HG02840 (cell line): ENCODE measurements around the gene KCNQ4.
A peak's percentile ranks its signal among the peaks of the same experiment; 100 is the strongest.

ENCODE experiments used
- ATAC-seq: cut with Tn5 transposase; IDR thresholded peaks from one replicate; pipeline ENCODE4 v1.9.1; 2021; ENCODE audit warnings: mild to moderate bottlenecking, moderate library complexity, moderate number of reproducible peaks; ENCODE audit not compliant: unreplicated experiment, low FRiP score

Gene KCNQ4

DNA sequence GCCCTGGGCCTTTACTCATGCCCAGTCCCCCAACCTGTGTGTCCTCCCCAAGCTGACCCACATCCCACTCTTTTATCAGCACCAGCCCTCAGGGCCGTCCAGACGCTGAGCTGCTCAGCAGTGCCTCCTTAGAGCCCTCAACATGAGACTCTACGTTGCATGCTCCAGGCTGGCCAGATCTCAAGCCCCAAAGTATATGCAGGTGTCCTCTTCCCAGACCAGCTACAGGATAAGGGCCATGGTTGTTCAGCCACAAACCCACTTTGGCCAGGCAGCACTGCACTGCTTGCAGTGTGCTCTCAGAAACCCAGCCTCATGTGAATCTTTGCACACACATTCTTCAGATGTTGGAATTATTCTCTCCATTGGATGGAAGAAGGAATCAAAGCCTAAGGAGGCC is 72.5 kb downstream of the KCNQ4 start:
- ATAC-seq = no peak

DNA sequence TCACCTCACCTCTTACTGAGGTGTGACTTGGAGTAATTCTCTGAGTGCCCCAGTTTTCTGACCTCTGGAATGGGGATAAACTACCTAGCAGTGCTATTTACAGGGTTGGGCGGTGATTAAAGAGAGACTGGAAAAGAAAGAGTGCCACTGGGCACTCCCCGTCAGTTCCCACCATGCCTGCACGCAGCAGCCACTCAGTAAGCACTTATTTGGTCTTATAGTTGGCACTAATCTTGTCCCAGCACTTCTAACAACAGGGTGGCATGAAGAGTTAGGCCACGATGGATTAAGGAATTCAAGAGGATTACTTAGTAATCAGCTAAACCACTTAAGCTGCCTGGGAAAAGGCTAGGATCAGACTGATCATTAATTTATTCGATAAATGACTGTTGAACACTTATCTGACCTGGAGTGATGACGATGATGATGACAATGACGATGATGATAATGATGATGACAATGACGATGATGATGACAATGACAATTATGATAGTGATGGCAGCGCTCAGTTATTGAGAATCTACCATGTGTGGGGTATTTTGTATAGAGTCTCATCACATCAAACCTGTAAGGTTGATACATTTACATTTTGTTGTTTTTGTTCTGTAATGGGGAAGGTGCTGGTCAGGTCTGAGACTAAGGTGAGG is 73.2 kb downstream of the KCNQ4 start:
- no peak for ATAC-seq

GRCh38 chr1:40857737-40858136 is 74.2 kb downstream of the KCNQ4 start:
- ATAC-seq = no peak

DNA sequence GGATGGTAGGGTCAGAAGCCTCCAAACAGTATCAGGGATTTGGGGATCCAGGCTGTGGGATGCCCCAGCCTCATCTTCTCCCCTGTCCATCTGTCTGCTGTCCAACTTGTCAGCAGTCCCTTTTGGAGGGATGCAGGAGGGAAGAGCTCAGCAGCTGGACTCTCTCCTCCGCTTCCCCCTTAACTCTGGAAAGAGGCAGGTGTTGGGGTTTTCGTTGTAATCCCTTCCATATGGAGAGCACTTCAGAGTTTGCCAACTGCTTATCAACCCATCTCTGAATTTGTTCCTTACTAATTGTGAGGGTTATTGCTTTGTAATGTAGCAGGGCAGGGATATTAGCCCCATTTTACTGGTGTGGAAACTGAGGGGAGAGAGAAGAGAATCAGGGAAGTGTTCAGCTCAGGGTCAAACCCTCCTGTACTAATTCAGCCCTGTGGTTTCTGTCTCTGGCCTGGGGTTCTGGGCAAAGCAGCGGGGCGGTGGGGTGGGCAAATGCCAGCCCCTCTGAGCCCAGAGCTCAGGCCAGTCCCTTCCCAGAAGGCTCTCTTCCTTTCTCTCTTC is 75.3 kb downstream of the KCNQ4 start:
- ATAC-seq = no peak

DNA sequence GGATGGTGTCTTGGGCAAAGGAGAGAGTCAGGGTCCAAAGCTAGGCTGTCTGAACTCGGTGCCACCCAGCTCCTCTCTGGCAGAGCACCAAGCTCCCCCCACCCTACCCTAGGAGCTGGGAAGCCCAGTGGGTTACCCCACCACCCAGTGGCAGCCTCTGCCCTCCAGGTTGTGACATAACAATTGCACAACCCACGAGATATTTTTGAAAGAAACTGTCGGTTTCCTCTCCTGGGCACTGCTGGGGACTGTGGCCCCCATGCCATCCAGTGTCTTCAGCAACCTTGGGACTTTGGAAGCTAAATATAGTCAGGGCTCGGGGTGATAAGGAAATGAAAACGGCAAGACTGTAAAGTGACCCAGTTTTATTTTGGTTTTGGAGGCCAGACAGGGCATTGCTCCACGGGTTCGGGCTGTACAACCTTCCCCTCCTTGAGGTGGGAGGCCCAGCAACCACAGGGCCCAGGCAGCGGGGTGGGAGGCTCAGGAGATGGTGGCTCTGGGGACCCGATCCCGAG is 77.2 kb downstream of the KCNQ4 start:
- no peak for ATAC-seq

DNA sequence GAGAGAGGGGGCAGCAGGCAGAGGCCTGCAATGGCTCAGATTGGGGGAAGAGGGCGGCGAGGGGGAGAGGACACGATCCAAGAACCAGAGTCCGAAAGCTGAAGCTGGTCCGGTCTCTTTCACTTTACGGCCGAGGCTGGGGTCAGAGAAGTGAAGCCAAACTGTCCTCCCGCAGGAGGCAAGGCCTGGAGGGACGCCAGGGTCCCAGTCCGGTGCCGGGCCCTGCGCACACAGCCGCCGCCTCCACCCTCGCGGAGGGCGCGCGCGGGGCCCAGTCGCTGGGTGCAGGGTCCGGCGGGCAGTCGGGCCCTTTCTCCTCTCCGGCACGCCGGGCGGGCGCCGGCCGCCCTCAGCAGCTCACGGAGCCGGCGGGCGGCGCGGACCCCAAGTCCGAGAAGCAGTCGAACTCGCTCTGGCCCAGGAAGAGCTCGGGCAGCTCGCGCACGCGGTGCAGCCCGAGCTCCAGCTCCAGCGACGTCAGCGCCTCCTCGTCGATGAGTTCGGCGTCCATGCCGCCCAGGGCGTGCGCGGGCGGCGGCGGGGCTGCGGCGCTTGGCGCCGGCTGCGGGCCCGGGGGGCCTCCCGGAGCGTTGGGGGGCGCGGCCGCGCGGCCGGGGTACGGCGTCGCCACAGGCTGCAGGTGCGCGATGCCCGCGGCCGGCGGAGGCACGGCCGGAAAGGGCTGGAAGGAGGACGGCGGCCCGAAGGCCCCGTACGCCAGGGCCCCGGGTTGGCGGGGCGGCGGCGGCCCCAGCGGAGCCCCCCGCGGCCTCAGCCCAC is 77.8 kb downstream of the KCNQ4 start:
- ATAC-seq = no peak

GRCh38 chr1:40862008-40862863 is 78.6 kb downstream of the KCNQ4 start, which contains the start of gene CITED4:
TSS of gene CITED4 (minus strand) at chr1:40862363. CDS start at chr1:40862127, 236 bp downstream.
- ATAC-seq = peak; percentile 89

DNA sequence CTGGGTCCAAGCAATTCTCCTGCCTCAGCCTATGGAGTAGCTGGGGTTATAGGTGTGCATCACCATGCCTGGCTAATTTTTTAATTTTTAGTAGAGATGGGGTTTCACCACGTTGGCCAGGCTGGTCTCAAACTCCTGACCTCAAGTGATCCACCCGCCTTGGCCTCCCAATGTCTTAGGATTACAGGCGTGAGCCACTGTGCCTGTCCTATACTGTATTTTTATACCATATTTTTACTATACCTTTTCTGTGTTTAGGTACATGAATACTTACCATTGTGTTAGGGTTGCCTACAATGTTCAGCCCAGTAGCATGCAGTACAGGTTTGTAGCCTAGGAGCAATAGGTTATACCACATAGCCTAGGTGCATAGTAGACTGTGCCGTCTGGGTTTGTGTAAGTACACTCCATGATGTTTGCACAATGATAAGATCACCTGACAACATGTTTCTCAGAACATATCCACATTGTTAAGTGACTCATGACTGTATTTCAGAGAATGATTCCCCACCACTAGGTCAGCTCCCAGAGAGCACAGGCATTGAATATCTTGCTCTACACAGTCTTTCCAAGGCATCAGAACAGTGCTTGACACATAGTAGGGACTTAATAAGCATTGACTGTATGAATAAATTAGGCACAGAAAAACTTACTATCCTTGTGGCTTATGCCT is 84.6 kb downstream of the KCNQ4 start:
- no peak for ATAC-seq

GRCh38 chr1:40870135-40870728 is 86.6 kb downstream of the KCNQ4 start:
- ATAC-seq = no peak

DNA sequence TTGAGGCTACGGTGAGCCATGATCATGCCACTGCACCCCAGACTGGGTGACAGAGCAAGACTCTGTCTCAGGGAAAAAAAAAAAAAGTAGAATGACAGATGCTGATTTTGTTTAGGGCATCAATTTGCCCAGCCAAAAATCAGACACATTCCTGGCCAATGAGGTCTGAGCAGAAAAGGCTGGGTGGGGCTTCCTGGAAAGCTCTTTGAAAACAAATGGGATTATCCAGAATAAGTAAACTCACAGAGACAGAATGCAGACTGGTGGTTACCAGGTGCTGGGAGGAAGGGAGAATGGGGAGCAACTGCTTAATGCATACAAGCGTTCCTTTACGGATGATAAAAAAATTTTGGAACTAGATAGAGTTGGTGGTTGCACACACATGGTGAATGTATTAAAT is 88.7 kb downstream of the KCNQ4 start:
- ATAC-seq = no peak

DNA sequence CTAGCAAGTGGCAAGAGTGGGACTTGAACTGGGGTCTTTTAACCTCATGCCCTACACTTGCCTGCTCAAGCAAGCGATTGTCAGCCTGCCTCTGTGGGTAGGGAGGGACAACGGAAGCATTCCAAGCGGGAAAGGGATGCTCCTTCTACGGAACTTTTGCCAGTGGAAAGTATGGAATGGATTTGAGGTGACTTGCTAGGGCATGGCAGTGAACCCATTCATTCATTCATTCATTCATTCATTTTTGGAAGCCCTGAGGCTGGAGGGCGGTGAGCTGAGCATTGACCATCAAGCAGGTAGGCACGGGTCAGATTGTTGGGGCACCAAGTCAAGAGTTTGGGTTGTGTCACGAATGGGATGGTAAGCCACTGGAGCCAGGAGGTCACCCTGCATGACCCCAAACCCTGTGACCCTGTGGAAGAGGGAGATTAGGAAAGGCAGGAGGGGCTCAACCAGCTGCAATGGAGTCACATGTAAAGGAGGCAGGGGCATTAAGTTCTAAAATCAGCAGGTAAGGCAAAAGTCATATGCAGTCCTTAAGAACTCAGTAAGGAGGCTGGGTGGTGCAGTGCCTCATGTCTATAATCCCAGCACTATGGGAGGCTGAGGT is 90.4 kb downstream of the KCNQ4 start:
- no peak for ATAC-seq

GRCh38 chr1:40876436-40876761 is 92.8 kb downstream of the KCNQ4 start:
- ATAC-seq = no peak

- no peak for ATAC-seq
These were observed 93.3 kb downstream of the KCNQ4 start for GRCh38 chr1:40876891-40877290.

DNA sequence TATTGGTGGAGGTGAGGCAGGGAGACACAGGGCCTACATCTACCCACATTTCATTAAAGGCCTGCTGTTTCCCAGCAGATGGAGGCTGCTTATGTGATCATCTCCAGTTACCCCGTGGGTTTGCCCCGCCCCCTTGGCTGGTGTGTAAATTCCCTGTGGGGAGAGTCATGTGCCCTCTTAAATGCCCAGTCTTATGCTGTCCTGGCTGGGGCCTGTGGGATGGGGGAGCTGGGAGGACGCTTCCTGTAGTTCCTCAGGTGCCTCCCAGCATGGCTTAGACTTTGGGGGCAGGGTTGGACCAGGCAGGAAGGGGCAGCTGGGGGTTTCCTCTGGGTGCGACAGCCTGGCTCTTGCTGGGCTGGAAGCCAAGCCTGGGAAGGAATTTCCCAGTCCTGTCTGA is 94.1 kb downstream of the KCNQ4 start:
- ATAC-seq = no peak

- ATAC-seq = no peak
These were observed 95.3 kb downstream of the KCNQ4 start for GRCh38 chr1:40878906-40879305.

GRCh38 chr1:40879482-40880175 is 96.0 kb downstream of the KCNQ4 start:
- ATAC-seq = no peak

- ATAC-seq = no peak
These were observed 97.4 kb downstream of the KCNQ4 start for GRCh38 chr1:40880813-40881549.
